Heart right ventricle (tissue), 16 donors: ENCODE measurements around the gene ADA. TPM values are rescaled to one million over a fixed set of nuclear protein-coding genes. Genes with fewer than 3 reads are reported as not detected.

Source experiments
- ATAC-seq, 8 donors: fragments of 200-7000 bp; cut with Tn5 transposase; one replicate each; pipeline ENCODE4 v1.9.1; 2020; ENCODE audit warnings: mild to moderate bottlenecking in 8 of 8, moderate library complexity in 8 of 8, moderate number of reproducible peaks in 1 of 8
- DNase-seq, 2 donors: peaks; one replicate each; pipeline ENCODE4 v3.0.0-alpha.2; 2020
- H3K27ac ChIP-seq, 10 donors: fragments of 200-600 bp; sonication (generic) in 2 of 10; one replicate each; pipeline versions ENCODE4 v1.5.0 to v1.8.0; 2020 to 2022; ENCODE audit warnings: mild to moderate bottlenecking in 3 of 10
- H3K27me3 ChIP-seq, 7 donors: fragments of 200-600 bp; one replicate each; pipeline ENCODE4 v1.8.0; 2021 to 2022; ENCODE audit warnings: mild to moderate bottlenecking in 2 of 7
- H3K36me3 ChIP-seq, 9 donors: fragments of 200-600 bp; sonication (generic) in 1 of 9; one replicate each; pipeline versions ENCODE4 v1.5.0 to v1.8.0; 2020 to 2022; ENCODE audit warnings: mild to moderate bottlenecking in 2 of 9
- H3K4me1 ChIP-seq, 9 donors: fragments of 200-600 bp; sonication (generic) in 1 of 9; one replicate each; pipeline versions ENCODE4 v1.5.0 to v1.8.0; 2020 to 2022; ENCODE audit warnings: mild to moderate bottlenecking in 4 of 9
- H3K4me3 ChIP-seq, 10 donors: fragments of 200-600 bp; sonication (generic) in 2 of 10; one replicate each; pipeline versions ENCODE4 v1.5.0 to v1.8.0; 2020 to 2022; ENCODE audit warnings: mild to moderate bottlenecking in 7 of 10, moderate library complexity in 2 of 10
- H3K9me3 ChIP-seq, 11 donors: fragments of 200-600 bp in 10 of 11; sonication (generic) in 2 of 11; one replicate each; pipeline versions ENCODE4 v1.5.0 to v1.8.0; 2013 to 2022; ENCODE audit warnings: mild to moderate bottlenecking in 2 of 11, control low read depth in 1 of 11, moderate library complexity in 1 of 11
- WGBS, 2 donors: extraction: QIAGEN DNeasy Blood & Tissue Kit; methylation state at CpG; one replicate each; pipeline ENCODE4 v1.1.7; 2013; ENCODE audit warnings: inconsistent platforms in 1 of 2; 5-methylcytosine and 5-hydroxymethylcytosine counted together
- intact Hi-C, 10 donors: fragments of 100-400 bp; cut with DNase I; formaldehyde crosslinking; loops; one replicate each; pipeline versions ENCODE4 v1.11.1 to v1.14.2; 2022
- polyA plus RNA-seq, 2 donors: library from polyadenylated mRNA; stranded (reverse); fragments of 200-250 nt; gene quantifications; one replicate each; pipeline ENCODE4 v1.2.3, GENCODE V29; 2013
- total RNA-seq, 10 donors: library from RNA; stranded (reverse); fragmentation: NEBNext Ultra II Directional in 3 of 10; extraction: Animal tissue kit (Norgen Biotek cat#: 25700) in 3 of 10; gene quantifications; one replicate each; pipeline versions ENCODE4 v1.2.1 to v1.2.4, GENCODE V29; 2021 to 2023
- TF ChIP-seq, protein P1 (sequence below), 9 donors: fragments of 200-600 bp; sonication (generic) in 2 of 9; IDR thresholded peaks; one replicate each; pipeline versions ENCODE4 v1.5.0 to v1.8.0; 2021 to 2022; ENCODE audit warnings: antibody characterized with exemption in 9 of 9, mild to moderate bottlenecking in 5 of 9, moderate library complexity in 1 of 9
- donor health status: Arrhythmogenic right ventricular cardiomyopathy.
- donor health status: ischemic (EF 13 %, LVEDD 7.1; RV severe dilation, severe dysfunction).
- donor health status: healthy with polysubstance abuse.
- donor health status: DM: no; HTN: yes; CAD: no.
- donor health status: DM: no; HTN: no; CAD: no.
- donor health status: ischemic (EF 25% LVEDD 6.9; RV normal size, moderate dysfunction).
- donor health status: ischemic (EF 25% LVEDD 5.7; RV mildly dilated, moderate dysfunction).
- donor health status: healthy.
- donor health status: DM: yes; HTN: yes; CAD: no.
- donor health status: Ischemic cardiomyopathy.
- donor health status: ischemic (EF 35%, LVEDD 5.7; RV mildly dilated, moderate dysfunction).
- donor health status: nonischemic (EF 11% LVEDD 7.7; RV severe dilation, severe dysfunction).
- donor health status: DM: yes; HTN: yes; CAD: no.
- donor health status: PGD.
- donor health status: ischemic (EF 29% LVEDD 5.4; RV normal size, mild dysfunction).
- donor health status: nonischemic (EF 23%, LVEDD 6.1; RV moderate dilation, normal function).

The ADA gene
- total and polyA plus RNA-seq, 12 donors = 1.6 to 18.3 (median 5.1) TPM

DNA sequence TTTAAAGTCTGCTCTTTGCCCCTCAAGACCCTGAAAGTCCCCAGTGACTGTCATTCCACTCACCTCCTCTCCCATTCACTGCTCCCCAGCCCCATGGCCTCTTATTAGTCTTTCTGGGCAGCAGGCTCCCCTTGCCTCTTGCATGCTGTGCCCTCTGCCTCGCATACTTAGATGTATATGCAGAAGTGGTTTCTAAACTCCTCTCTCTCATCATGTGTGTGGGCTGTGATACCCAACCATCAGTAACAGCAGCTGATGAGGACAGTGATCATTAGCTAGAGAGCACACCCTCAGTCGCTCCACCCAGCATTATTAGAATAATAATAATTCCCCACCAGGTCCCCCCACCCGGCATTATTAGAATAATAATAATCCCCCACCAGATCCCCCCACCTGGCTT, 54.6 kb downstream of the ADA start:
- 83 to 85% methylated on average over 3 of the region's 3 CpGs for WGBS, 2 donors
- H3K36me3 ChIP-seq = peaks cover 0 to 21% (median 9%) of the 10 kb centered on the region in 9 donors
- H3K4me3 ChIP-seq = no peak overlapping the region
- DNase-seq (no peak), ATAC-seq (no peak)
- no peaks in the 10 kb centered on the region for H3K9me3 ChIP-seq
- H3K27me3 ChIP-seq = no peaks in the 10 kb centered on the region
- H3K4me1 ChIP-seq = peaks cover 45 to 96% (median 85%) of the 10 kb centered on the region in 9 donors
- H3K27ac ChIP-seq = peak overlapping the region in 9 of 10 donors; percentile 8 to 98 (median 93)
- intact Hi-C loops = no loop called here
- TF ChIP-seq, protein P1, sequence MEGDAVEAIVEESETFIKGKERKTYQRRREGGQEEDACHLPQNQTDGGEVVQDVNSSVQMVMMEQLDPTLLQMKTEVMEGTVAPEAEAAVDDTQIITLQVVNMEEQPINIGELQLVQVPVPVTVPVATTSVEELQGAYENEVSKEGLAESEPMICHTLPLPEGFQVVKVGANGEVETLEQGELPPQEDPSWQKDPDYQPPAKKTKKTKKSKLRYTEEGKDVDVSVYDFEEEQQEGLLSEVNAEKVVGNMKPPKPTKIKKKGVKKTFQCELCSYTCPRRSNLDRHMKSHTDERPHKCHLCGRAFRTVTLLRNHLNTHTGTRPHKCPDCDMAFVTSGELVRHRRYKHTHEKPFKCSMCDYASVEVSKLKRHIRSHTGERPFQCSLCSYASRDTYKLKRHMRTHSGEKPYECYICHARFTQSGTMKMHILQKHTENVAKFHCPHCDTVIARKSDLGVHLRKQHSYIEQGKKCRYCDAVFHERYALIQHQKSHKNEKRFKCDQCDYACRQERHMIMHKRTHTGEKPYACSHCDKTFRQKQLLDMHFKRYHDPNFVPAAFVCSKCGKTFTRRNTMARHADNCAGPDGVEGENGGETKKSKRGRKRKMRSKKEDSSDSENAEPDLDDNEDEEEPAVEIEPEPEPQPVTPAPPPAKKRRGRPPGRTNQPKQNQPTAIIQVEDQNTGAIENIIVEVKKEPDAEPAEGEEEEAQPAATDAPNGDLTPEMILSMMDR (IDR thresholded peaks at IDR 0.05) = no peak

DNA sequence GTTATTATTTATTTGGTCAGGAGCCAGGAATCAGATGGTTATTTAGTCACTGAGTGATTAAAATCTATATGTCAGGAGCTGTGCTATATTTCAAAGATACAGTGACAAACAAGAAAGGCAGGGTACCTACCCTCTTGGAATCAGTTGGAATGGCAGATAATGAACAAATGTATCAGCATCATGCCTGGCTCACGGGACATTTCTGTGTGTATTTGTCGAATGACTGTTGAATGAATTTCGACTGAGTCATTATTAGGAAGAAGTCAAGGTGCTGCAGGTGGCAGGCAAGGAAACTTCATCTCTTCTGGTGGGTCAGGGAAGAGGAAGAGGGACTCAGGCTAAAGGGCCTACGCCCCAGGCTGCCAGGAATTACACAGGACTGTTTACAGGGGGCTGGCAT, 55.5 kb downstream of the ADA start:
- Histone ChIP-seq H3K4me3 (no peak overlapping the region), H3K27me3 (no peaks in the 10 kb centered on the region), H3K36me3 (peaks cover 0 to 30% (median 17%) of the 10 kb centered on the region in 9 donors), H3K27ac (peak overlapping the region in 9 of 10 donors; percentile 20 to 98 (median 91)), H3K9me3 (no peaks in the 10 kb centered on the region), H3K4me1 (peaks cover 41 to 96% (median 85%) of the 10 kb centered on the region in 9 donors)
- WGBS, 2 donors = 83 to 85% methylated on average over 4 of the region's 4 CpGs
- TF ChIP-seq, protein P1 (IDR thresholded peaks at IDR 0.05) = no peak
- intact Hi-C loops = no loop called here
- DNase-seq = no peak
- ATAC-seq = no peak

DNA sequence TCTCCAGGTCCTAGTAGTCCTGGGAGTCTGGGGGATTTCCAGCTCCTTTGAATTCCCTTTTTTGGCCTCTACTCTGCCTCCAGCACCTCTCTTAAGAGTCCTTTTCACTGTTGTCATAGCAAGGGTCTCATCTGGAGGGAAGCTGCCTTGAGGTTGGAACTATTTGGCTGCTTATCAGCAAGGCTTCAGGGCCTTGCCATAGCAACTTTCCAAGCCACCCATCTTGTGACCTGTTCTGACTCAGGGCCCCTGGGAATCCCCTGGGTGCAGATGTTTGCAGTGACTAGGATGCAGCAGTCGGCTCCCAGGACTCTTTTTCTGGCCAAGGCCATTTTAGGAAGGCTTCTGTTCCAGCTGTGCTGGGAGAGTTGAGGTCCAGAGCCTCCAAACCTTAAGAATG, 56.8 kb downstream of the ADA start:
- WGBS, 2 donors = 7 to 9% methylated on average over 1 of the region's 1 CpG
- ATAC-seq = peak in 6 of 8 donors; percentile 4 to 36 (median 22)
- Histone ChIP-seq H3K4me1 (peaks cover 28 to 96% (median 77%) of the 10 kb centered on the region in 9 donors), H3K27me3 (no peaks in the 10 kb centered on the region), H3K9me3 (no peaks in the 10 kb centered on the region), H3K4me3 (no peak overlapping the region), H3K36me3 (peaks cover 0 to 43% (median 30%) of the 10 kb centered on the region in 9 donors), H3K27ac (peak overlapping the region in 9 of 10 donors; percentile 24 to 98 (median 61))
- TF ChIP-seq, protein P1 (IDR thresholded peaks at IDR 0.05) = no peak
- DNase-seq = peak; percentile 48 to 57
- intact Hi-C loops = no loop called here

DNA sequence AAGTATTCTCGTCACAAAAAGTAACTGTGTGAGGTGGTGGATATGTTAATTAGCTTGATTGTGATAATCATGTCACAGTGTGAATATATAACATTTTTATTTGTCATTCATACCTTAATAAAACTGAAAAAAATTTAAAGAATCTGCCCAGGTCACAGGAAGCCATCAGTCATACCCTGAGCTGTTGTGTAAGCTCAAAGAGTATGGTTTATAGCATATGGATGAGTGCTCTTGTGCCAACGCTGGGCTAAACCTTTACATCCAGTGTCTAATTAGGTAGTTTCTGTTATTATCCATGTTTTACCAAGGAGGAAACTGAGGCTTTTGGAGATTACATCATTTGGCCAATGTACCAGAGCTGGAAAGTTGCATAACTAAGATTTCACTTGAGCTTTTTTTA, 57.7 kb downstream of the ADA start:
- Histone ChIP-seq H3K36me3 (peaks cover 0 to 48% (median 33%) of the 10 kb centered on the region in 9 donors), H3K9me3 (no peaks in the 10 kb centered on the region), H3K4me3 (no peak overlapping the region), H3K27ac (peak overlapping the region in 9 of 10 donors; percentile 3 to 98 (median 57)), H3K4me1 (peaks cover 18 to 96% (median 74%) of the 10 kb centered on the region in 9 donors), H3K27me3 (no peaks in the 10 kb centered on the region)
- intact Hi-C loops = no loop called here
- DNase-seq (no peak), ATAC-seq (no peak)
- TF ChIP-seq, protein P1 (IDR thresholded peaks at IDR 0.05) = no peak
- 78 to 82% methylated on average over 2 of the region's 2 CpGs for whole genome bisulfite sequencing, 2 donors
